Measurements from ENCODE around the gene TNRC6A.
"Not testable (repeated sequence)": the region's sequence is repeated elsewhere in the genome, so short reads cannot be mapped to it uniquely, and the experiment has no call there.

The TNRC6A gene

DNA sequence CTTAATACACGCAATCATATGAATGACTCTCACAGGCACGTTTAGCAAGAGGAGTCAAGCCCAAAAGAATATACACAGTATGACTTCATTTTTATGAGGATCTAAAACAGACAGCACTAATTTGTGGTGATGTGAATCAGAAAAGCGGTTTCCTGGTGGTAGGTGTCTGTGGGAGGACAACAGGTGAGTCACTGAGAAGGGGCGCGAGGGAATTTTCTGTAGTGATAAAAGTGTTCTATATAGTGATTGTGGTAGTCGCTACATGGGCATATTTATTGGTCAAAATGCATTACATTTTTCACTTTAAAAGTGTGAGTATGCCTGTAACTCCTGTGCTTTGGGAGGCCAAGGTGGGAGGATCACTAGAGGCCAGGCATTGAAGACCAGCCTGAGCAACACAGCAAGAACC is 7.6 kb upstream of the TNRC6A start:
- no peak for DNase-seq (ENCODE audit: low read depth)
- H3K4me3 ChIP-seq (ENCODE audit: low read depth, low read length): no peak overlapping the region

DNA sequence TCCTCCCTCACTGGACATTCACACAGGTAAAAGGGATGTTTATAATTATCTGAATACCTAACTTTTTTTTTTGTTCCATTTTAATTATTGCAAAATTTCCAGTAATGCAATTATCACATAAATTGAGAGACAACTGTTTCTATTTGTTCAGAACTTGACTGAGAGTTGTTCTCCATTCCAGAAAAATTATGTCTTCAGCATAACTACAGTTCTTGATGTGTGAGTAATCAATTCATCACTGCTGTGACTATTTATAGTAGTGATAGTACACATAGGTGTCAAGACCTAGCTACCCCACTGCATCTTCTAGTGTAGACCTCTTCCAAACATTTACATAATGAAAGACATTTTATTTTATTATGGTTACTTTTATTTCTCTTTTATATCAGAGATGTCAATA is 5.8 kb upstream of the TNRC6A start:
- H3K4me3 ChIP-seq (ENCODE audit: low read depth, low read length): no peak overlapping the region
- DNase-seq (ENCODE audit: low read depth): no peak

DNA sequence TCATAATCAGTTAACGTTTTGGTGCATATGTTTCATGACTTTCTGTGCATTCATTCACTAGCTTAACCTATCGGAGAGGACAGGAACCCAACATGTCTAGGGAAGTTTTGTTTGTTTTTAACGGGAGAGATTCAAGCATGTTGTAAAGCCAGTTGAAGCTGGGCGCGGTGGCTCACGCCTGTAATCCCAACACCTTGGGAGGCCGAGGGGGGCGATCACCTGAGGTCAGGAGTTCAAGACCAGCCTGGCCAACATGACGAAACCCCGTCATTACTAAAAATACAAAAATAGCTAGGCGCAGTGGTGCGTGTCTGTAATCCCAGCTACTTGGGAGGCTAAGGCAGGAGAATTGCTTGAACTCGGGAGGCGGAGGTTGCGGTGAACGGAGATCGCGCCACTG is 1.4 kb upstream of the TNRC6A start:
- H3K4me3 ChIP-seq (ENCODE audit: low read depth, low read length): no peak overlapping the region
- DNase-seq (ENCODE audit: low read depth): no peak

DNA sequence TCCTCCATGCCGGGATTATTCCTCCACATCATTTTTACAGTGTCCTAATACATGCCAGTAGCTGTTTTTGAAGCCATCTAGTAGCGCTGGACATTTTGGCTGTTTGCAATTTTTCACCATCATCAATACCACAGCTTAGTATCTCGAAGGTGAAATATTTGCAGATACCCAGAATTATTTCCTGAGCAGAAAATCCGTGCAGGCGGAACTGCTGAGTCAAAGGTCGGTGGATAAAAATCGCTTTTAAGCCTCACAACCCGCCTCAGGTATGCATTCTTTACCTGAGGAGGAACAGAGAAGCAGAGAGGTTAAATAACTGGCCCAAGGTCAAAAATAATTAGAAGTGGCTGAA is 584 bp upstream of the TNRC6A start:
- peak overlapping the region; percentile 61 for H3K4me3 ChIP-seq (ENCODE audit: low read depth, low read length)
- DNase-seq (ENCODE audit: low read depth): no peak

DNA sequence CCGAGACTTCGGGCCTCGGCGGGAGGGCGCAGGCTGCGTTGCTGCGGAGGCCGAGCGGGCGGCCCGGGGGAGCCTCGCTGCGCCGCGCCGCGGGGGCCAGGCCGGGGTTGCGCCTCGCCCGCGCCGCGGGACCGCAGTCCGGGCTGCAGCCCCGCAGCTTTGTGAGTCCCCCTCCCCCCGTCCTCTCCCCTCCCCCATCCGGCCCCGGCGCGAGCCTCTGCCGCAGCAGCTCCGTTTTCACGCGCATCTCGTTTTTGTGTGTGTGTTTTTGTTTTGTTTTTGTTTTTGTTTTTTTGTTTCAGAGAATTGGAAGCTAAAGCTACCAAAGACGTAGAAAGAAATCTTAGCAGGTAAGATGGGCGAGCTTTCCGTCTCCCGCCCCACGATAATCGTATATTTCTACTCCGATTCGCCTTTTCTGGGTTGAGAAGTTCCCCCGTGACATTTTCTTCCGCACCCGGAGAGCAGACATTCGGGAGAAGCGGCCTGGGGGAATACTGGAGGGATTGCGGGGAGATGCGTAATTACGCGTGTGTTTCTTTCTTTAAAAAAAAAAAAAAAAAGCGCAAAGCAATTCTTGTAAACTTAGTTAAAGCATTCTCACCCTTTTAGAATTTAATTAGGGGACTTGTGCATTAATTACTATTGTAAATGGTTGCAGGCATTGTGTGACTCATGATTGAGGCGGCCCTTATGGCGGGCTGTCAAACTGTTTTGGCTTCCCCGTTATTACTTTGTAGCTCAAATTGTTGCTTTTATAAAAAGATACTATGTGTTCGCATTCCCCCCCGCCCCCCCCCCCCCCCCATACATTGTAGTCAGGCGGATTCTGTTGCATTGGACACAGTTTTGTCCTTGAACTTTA is 732 bp downstream of the TNRC6A start:
- DNase-seq (ENCODE audit: low read depth): no peak
- peak overlapping the region; percentile 61 for H3K4me3 ChIP-seq (ENCODE audit: low read depth, low read length)

DNA sequence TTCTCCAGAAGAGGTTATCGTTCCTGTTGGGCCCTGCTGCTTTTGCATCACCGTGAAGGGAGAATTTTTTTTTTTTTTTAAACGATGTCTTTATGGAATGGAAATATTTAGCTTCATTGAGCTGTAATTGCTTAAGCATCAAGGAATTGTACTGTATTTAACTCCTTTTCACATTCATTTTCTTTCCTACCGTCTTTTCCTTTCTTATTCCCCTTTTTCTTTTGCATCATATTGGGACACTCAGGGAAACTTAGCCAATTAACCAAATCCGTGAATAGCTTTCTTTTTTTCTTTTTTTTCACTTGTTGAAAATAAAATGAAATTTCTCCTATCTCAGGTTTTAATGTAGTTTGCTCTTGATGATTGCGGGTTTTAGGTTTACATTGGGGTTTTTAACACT is 1.5 kb downstream of the TNRC6A start:
- DNase-seq (ENCODE audit: low read depth): no peak
- H3K4me3 ChIP-seq (ENCODE audit: low read depth, low read length): peak overlapping the region; percentile 61

DNA sequence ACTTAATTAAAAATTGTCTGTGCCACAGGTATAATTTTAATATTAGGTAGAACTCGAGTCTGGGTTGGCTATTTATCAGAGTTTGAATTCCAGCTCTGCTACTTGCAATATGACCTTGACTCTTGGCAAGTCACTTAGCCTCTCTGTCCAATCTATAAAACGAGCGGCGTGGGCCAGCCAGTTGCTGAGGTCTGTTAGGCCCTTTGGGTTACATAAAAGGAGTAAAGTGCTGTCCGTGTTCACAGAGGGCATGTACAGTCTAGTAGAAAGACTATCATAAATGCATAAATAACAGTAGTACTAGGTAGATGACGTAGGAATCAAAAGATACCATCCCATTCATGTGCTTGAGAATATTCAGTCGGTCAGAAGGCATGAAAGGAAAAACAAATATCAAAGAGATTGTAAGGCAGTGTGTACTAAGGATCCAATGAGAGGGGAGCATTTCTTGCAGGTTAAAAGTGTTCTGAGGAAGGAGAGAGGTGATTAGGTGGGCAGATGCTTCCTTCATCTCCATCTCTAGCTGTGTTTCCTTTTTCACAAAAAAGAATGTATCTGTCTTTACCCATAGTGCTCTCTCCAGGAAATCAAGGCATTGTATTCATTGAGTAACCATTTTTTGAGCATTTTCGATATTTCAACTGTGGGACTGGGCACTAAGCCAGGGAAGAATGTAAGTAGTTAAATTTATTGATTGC is 2.4 kb downstream of the TNRC6A start:
- no peak for DNase-seq (ENCODE audit: low read depth)
- H3K4me3 ChIP-seq (ENCODE audit: low read depth, low read length): peak overlapping the region; percentile 11

DNA sequence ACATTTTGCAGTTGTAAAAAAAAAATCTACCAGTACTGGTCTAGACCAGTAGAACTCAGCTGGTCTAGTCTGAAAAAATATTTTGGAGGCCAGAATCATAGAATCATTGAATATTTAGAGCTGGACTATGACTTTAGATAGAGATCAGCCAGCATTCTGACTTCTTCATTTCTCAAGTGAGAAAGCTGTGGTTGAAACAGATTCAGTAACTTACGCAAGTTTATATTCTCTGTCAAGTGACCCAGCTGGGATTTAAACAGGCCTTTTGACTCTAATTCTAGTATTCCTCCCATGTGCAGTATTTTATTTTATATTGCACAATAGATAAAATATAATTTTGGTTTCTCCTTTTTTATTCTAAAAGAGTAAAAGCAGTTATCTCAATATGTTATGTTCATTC is 4.9 kb downstream of the TNRC6A start:
- no peak overlapping the region for H3K4me3 ChIP-seq (ENCODE audit: low read depth, low read length)
- DNase-seq (ENCODE audit: low read depth): no peak

DNA sequence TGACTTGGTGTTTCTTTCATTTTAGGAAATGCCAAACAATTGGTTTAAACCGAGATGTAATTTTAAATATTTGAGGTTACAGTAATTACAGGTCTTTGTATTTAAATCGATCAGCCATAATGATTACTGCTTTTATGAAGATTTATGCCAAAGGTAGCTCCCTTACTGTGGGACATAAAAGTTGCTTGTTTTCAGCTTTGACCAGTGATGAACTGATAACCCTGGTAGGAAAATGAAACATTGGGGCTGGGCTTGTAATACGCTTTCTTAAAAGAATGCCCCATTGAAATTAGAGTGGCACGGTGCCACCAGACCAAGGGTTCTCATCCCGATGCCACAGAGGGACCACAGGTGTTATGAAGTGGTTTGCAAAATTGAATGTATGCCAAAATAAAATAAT is 7.3 kb downstream of the TNRC6A start:
- no peak for DNase-seq (ENCODE audit: low read depth)
- no peak overlapping the region for H3K4me3 ChIP-seq (ENCODE audit: low read depth, low read length)

DNA sequence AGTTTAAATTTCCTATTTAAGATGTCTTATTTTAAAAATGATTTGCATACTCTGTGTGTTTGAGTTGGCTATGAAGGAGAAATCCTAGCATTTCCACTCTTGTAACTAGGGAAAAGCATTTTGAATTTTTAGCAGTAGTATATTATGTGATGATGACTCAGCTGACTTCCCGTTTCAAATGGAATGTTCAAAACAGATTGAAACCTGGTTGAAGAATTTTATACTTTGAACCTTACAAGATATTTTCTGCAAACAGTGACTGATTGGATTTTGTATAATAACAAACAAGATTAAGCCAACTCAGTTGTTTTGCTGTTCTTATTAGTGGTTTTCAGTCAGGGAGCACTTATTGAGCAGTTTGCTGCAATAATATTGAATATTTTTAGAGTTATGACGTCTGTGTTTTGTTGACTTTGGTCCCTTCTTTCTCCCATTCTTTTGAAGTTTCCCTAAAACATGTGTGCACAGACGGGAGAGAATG is 8.0 kb downstream of the TNRC6A start:
- H3K4me3 ChIP-seq (ENCODE audit: low read depth, low read length): no peak overlapping the region
- DNase-seq (ENCODE audit: low read depth): no peak

DNA sequence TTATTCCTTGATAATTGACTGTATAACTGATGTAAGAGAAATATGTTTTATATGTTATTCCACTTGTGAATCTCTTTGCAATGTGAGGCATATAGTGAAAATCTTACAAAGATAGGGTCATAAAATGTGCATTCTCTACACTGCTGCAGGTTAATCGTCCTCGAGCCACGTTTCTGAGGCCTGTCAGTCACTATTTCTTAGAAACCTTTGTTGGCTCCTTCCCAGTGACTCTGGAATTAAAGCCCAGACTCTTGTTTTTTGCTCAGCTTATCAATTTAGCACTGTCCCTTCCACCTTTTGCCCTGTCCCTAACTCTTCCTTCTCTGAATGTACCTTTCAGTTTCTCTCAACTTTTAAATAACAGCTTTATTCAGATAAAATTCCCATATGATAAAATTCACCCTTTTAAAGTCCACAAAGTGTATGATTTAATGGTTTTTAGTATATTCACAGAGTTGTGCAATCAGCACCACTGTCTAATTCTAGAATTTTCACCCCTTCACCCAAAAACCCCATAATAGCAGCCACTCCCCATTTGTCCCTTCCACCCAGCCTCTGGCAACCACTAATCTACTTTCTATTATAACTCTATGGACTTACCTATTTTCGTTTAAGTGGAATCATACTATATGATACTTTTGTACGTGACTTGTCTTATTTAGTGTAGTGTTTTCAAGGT is 8.6 kb downstream of the TNRC6A start:
- H3K4me3 ChIP-seq (ENCODE audit: low read depth, low read length): no peak overlapping the region
- DNase-seq (ENCODE audit: low read depth): no peak

DNA sequence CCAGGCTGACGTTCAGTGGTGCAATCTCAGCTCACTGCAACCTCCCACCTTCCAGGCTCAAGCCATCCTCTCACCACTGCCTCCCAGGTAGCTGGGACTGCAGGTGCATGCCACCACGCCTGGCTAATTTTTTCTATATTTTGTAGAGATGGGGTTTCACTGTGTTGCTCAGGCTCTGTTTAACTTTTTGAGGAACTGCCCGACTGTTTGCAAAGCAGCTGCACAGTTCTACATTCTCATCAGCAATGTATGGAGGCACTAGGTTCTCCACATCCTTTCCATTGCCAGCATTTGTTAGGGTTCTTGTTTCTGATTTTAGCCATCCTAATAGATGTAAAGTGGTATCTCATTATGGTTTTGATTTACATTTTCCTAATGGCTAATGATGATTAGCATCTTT is 9.4 kb downstream of the TNRC6A start:
- no peak for DNase-seq (ENCODE audit: low read depth)
- no peak overlapping the region for H3K4me3 ChIP-seq (ENCODE audit: low read depth, low read length)

DNA sequence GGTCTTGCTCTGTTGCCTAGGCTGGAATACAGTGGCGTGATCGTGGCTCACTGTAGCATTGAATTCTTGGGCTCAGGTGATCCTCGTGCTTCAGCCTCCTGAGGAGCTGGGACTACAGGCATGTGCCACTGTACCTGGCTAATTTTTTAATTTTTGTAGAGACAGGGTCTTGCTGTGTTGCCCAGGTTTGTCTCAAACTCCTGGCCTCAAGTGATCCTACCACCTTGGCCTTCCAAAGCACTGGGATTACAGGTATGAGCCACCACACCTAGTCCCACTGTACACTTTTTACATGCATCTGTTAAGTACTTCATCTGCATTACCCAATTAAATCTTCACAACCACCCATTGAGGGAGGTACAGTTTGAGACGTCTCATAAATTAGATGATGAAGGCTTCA is 12.4 kb downstream of the TNRC6A start:
- no peak overlapping the region for H3K4me3 ChIP-seq (ENCODE audit: low read depth, low read length)

DNA sequence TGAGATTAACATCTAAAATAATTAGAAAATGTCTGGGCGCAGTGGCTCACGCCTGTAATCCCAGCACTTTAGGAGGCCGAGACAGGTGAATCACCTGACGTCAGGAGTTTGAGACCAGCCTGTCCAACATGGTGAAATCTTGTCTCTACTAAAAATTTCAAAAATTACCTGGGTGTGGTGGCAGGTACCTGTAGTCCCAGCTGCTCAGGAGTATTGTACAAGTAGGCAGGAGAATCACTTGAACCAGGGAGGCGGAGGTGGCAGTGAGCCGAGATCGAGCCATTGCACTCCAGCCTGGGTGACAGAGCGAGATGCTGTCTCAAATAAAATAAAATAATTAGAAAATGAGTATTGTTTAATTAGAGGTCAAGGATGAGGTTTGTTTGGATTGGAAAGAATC is 13.2 kb downstream of the TNRC6A start:
- not testable (repeated sequence) for H3K4me3 ChIP-seq (ENCODE audit: low read depth, low read length); DNase-seq (ENCODE audit: low read depth)

More for the DNA sequence above, 12.4 kb downstream of the TNRC6A start:
- DNase-seq (ENCODE audit: low read depth): no peak

DNA sequence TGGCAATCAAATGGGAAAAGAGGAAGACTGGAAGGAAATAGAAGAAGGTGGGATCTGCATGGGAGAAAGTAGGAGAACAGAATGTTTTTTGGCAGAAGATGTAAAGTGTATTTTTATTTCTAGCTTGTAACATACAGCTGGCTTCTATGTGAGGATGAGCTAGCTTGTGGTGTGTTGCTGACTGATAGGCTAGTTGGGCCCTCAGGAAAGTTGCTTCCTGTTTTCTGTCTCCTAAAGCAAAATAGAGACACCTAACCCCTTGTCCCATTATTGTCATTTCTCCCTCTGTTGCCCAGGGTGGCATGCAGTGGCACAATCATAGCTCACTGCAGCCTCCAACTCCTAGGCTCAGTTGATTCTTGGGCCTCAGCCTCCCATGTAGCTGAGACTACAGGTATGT is 15.9 kb downstream of the TNRC6A start:
- no peak for DNase-seq (ENCODE audit: low read depth)
- H3K4me3 ChIP-seq (ENCODE audit: low read depth, low read length): no peak overlapping the region

DNA sequence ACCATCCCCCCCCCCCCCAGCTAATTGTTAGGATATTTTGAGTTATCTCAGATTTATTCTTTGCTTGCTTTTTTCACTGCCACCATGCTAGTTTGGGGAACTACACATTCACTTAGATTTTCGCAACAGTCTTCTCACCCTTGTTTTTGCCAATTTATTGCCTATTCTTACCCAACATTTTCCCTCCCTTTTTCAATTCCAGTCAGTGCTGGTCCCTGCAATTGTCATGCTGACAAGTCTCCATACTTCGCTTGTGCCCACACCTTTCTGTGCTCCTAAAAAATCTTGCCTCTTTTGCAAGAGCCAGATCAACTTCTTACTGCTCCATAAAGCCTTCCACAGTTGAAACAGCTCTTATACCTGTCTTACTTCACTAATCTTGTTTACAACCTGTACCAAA is 16.3 kb downstream of the TNRC6A start:
- no peak for DNase-seq (ENCODE audit: low read depth)

DNA sequence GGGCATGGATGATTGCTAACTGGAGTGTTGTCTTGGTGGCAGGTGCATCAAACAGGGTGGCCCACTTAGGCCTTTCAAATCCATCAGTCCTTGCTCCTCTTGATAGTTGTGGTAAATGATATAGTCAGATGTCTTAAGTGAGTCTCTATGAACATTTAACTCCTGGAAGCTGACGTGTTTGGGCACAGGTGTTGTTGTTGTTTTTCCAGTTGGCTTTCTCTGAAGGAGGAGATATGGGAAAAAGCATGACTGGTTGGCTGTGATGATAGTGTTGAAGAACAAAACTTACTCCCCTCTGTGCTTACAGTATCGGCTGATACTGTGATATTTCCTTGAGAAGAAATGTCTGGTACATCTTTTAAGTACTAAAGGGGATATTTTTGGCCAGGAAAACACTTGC is 18.0 kb downstream of the TNRC6A start:
- no peak overlapping the region for H3K4me3 ChIP-seq (ENCODE audit: low read depth, low read length)
- no peak for DNase-seq (ENCODE audit: low read depth)

More for the DNA sequence above, 16.3 kb downstream of the TNRC6A start:
- H3K4me3 ChIP-seq (ENCODE audit: low read depth, low read length): no peak overlapping the region

DNA sequence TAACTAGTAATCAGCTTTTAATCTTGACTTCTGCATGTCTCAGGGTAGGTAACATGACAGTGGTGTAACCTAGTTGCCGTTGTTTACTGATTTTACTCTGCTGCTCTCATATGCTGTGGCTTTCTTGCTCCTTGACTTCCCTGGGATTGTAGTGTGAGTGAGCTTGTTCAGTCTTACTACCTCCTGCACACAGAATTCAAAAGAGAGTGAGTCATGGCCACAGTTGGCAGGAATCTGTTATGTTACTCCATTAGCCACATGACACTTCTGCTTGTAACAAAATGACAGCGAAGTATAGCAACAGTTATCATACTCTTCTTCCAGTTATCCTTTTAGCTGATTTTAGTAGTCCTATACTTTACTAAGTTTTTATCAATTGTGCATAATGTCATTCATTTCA is 18.8 kb downstream of the TNRC6A start:
- DNase-seq (ENCODE audit: low read depth): peak; percentile 83
- H3K4me3 ChIP-seq (ENCODE audit: low read depth, low read length): no peak overlapping the region

DNA sequence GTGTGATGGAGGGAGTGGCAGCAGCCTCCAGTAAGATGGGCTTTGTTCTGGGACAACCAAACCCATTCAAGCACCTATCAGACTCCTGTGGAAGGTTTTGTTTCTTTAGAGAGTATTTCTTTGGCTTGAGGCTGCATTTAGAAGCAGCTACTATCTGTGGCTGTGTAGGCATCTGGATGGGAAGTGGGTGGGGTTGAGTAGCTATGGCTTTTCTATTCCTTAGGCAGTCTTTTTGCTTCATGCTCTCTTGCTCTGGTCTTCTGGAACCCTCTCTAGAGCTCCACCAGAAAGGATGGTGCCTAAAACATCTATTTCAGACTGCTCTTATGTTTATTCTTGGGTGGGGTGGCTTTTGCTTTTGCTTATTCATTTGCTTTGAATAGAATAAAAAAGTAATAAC is 19.9 kb downstream of the TNRC6A start:
- no peak overlapping the region for H3K4me3 ChIP-seq (ENCODE audit: low read depth, low read length)

DNA sequence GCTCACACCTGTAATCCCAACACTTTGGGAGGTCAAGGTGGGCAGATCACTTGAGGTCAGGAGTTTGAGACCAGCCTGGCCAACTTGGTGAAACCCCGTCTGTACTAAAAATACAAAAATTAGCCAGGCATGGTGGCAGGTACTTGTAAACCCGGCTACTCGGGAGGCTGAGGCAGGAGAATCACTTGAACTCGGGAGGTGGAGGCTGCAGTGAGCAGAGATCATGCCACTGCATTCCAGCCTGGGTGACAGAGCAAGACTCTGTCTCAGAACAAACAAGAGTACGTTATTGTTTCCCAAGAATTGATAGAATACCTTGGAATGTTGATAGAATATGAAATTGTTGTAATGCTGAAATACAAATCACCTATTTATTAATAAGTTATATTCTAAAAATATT is 20.4 kb downstream of the TNRC6A start:
- not testable (repeated sequence) for DNase-seq (ENCODE audit: low read depth); H3K4me3 ChIP-seq (ENCODE audit: low read depth, low read length)

More for the DNA sequence above, 19.9 kb downstream of the TNRC6A start:
- no peak for DNase-seq (ENCODE audit: low read depth)
